HepG2 (cell line): Measurements from ENCODE around the gene ZMYND8. TPM values are rescaled to one million over a fixed set of nuclear protein-coding genes. Genes with fewer than 3 reads are reported as not detected.

Experiments used
- ATF3 ChIP-seq: sonication (generic); formaldehyde crosslinking; IDR thresholded peaks from 2 replicates; pipeline ENCODE4 v1.4.0; 2020; ENCODE audit warnings: missing genetic modification reagents
- ATRX ChIP-seq: sonication (generic); formaldehyde crosslinking; IDR thresholded peaks from 2 replicates; pipeline ENCODE4 v1.4.0; 2020; ENCODE audit warnings: missing genetic modification reagents, borderline replicate concordance
- ELF3 ChIP-seq: IDR thresholded peaks from 2 replicates; pipeline ENCODE4 v1.6.1; 2016; ENCODE audit warnings: missing genetic modification reagents, missing compliant biosample characterization
- FOXK1 ChIP-seq: sonication (generic); formaldehyde crosslinking; IDR thresholded peaks from 2 replicates; pipeline ENCODE4 v1.4.0; 2020; ENCODE audit warnings: low read depth, missing genetic modification reagents, borderline replicate concordance
- HOXD1 ChIP-seq: sonication (generic); formaldehyde crosslinking; IDR thresholded peaks from 2 replicates; pipeline ENCODE4 v1.5.0; 2020; ENCODE audit warnings: missing genetic modification reagents
- ISL2 ChIP-seq: sonication (generic); formaldehyde crosslinking; IDR thresholded peaks from 2 replicates; pipeline ENCODE4 v1.5.0; 2020; ENCODE audit warnings: missing genetic modification reagents
- MAFF ChIP-seq: IDR thresholded peaks from 2 replicates; pipeline ENCODE4 v1.6.1; 2011; ENCODE audit warnings: low read depth, low read length, improper control_type of control experiment
- MAFK ChIP-seq, 2 experiments: IDR thresholded peaks in 1 of 2; conservative IDR thresholded peaks in 1 of 2; 2 replicates each; pipeline ENCODE4 v1.6.1; 2011; ENCODE audit warnings: improper control_type of control experiment in 2 of 2, low read length in 2 of 2
- PPARG ChIP-seq: conservative IDR thresholded peaks from 2 replicates; pipeline ENCODE4 v1.6.1; 2016; ENCODE audit warnings: missing biosample characterization, missing genetic modification reagents
- RFXANK ChIP-seq: IDR thresholded peaks from 2 replicates; pipeline ENCODE4 v1.6.1; 2016
- SIX4 ChIP-seq: sonication (generic); formaldehyde crosslinking; IDR thresholded peaks from 2 replicates; pipeline ENCODE4 v1.4.0; 2020; ENCODE audit warnings: missing genetic modification reagents
- SOX13 ChIP-seq, 3 experiments: fragments of 450-650 bp in 1 of 3; sonication (generic) in 1 of 3; formaldehyde crosslinking in 1 of 3; IDR thresholded peaks in 2 of 3; conservative IDR thresholded peaks in 1 of 3; 2 replicates each; pipeline versions ENCODE4 v1.5.0 to v1.6.1; 2016 to 2020; ENCODE audit warnings: antibody characterized with exemption in 1 of 3, mild to moderate bottlenecking in 1 of 3, missing compliant biosample characterization in 1 of 3, missing genetic modification reagents in 1 of 3, moderate library complexity in 1 of 3
- SOX6 ChIP-seq, 2 experiments: fragments of 450-650 bp in 1 of 2; sonication (generic) in 1 of 2; formaldehyde crosslinking in 1 of 2; IDR thresholded peaks; 2 replicates each; pipeline versions ENCODE4 v1.4.0 to v1.6.1; 2017 to 2020; ENCODE audit warnings: antibody characterized with exemption in 1 of 2, mild to moderate bottlenecking in 1 of 2, missing genetic modification reagents in 1 of 2
- ZBTB14 ChIP-seq: sonication (generic); formaldehyde crosslinking; IDR thresholded peaks from 2 replicates; pipeline ENCODE4 v1.4.0; 2020; ENCODE audit warnings: missing genetic modification reagents
- ZBTB46 ChIP-seq: sonication (generic); formaldehyde crosslinking; IDR thresholded peaks from 2 replicates; pipeline ENCODE4 v1.4.0; 2020; ENCODE audit warnings: mild to moderate bottlenecking, missing genetic modification reagents, borderline replicate concordance
- ZNF563 ChIP-seq: sonication (generic); formaldehyde crosslinking; IDR thresholded peaks from 2 replicates; pipeline ENCODE4 v1.8.0; 2022; ENCODE audit warnings: mild to moderate bottlenecking, moderate library complexity, missing genetic modification reagents
- ZNF772 ChIP-seq: sonication (generic); formaldehyde crosslinking; IDR thresholded peaks from 2 replicates; pipeline ENCODE4 v1.5.0; 2020; ENCODE audit warnings: mild to moderate bottlenecking, missing genetic modification reagents
- polyA plus RNA-seq, 8 experiments: library from polyadenylated mRNA; depleted of rRNA in 3 of 8; stranded (reverse) in 7 of 8; unstranded in 1 of 8; fragments of >200 nt; fragmentation: Illumina TruSeq in 4 of 8; extraction: Trizol in 4 of 8; gene quantifications; 2 replicates each; pipeline versions ENCODE4 v1.2.1 to v1.2.3, GENCODE V29; 2011 to 2016; ENCODE audit warnings: low read depth in 4 of 8, missing spikeins in 1 of 8, mixed read lengths in 1 of 8; ENCODE audit not compliant: insufficient read depth in 1 of 8
- total RNA-seq, 5 experiments: library from RNA; depleted of rRNA; stranded (reverse); fragments of >200 nt; fragmentation: Illumina TruSeq; extraction: Trizol; gene quantifications; 2 replicates each; pipeline ENCODE4 v1.2.3, GENCODE V29; 2016; ENCODE audit warnings: low read depth in 1 of 5
- TF ChIP-seq, protein P1 (sequence below), 2 experiments: sonication (generic) in 1 of 2; formaldehyde crosslinking in 1 of 2; IDR thresholded peaks; 2 replicates each; pipeline versions ENCODE4 v1.5.1 to v1.6.1; 2011 to 2020; ENCODE audit warnings: borderline replicate concordance in 1 of 2, low read depth in 1 of 2, low read length in 1 of 2, mild to moderate bottlenecking in 1 of 2, missing genetic modification reagents in 1 of 2, moderate library complexity in 1 of 2
- TF ChIP-seq, protein P2 (sequence below): sonication (generic); formaldehyde crosslinking; IDR thresholded peaks from 2 replicates; pipeline ENCODE4 v1.4.0; 2020; ENCODE audit warnings: missing genetic modification reagents

Gene ZMYND8
- total and polyA plus RNA-seq, 2 of the 13 experiments (the other 11 are each of a cell fraction or from before 2014, with no cell fraction given) = 53.9 to 84.7 TPM

DNA sequence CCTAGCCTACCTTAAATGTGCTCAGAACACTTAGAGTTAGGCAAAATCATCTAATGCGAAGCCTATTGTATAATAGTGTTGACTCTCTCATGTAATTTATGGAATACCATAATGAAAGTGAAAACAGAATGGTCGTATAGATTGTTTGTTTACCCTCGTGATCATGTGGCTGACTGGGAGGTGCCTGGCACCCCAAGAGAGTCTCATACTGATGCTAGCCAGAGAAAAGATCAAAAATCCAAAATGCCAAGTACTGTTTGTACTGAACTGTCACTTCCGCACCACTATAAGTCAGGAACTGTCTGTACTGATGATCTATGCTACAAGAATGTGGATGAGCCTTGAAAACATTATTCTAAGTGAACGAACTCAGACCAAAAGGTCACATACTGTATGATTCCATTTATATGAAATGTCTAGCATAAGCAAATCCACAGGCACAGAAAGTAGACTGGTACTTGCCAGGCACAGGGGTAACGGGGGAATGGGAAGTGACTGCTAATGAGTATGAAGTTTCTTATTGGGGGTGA is 22.4 kb downstream of the ZMYND8 start (continued):
- TF ChIP-seq ZBTB46 (no peak), ATF3 (peak; percentile 97), ZNF772 (no peak), ZNF563 (CRISPR knock-in tag) (no peak), SOX13 (IDR thresholded peaks at IDR 0.05) (peak; percentile 31; the same call in 1 of the 2 replicates), SOX13 (CRISPR knock-in tag; conservative IDR thresholded peaks at IDR 0.05 in 1 of 2, IDR thresholded peaks at IDR 0.05 in 1 of 2) (peak in 1 of 2 experiments; percentile 84; a peak in 2 of 4 replicates), ISL2 (CRISPR knock-in tag) (peak; percentile 55; the same call in 1 of the 2 replicates), ATRX (CRISPR knock-in tag) (no peak), ZBTB14 (CRISPR knock-in tag) (no peak), SOX6 (IDR thresholded peaks at IDR 0.05) (no peak), SOX6 (CRISPR knock-in tag; IDR thresholded peaks at IDR 0.05) (peak; percentile 86), PPARG (CRISPR knock-in tag) (peak; percentile 89), SIX4 (CRISPR knock-in tag) (peak; percentile 54; the same call in 1 of the 2 replicates), ELF3 (CRISPR knock-in tag) (peak; percentile 96), MAFK (conservative IDR thresholded peaks at IDR 0.05 in 1 of 2, IDR thresholded peaks at IDR 0.05 in 1 of 2; ENCODE audit: low read length in 2 of 2) (peak; percentile 53 to 55; a peak in 3 of 4 replicates), RFXANK (CRISPR knock-in tag) (no peak), HOXD1 (CRISPR knock-in tag) (peak; percentile 83; the same call in 1 of the 2 replicates), FOXK1 (CRISPR knock-in tag) (peak; percentile 96; the same call in 1 of the 2 replicates), MAFF (peak; percentile 62)
- TF ChIP-seq, protein P1, sequence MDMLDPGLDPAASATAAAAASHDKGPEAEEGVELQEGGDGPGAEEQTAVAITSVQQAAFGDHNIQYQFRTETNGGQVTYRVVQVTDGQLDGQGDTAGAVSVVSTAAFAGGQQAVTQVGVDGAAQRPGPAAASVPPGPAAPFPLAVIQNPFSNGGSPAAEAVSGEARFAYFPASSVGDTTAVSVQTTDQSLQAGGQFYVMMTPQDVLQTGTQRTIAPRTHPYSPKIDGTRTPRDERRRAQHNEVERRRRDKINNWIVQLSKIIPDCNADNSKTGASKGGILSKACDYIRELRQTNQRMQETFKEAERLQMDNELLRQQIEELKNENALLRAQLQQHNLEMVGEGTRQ (IDR thresholded peaks at IDR 0.05; ENCODE audit: low read depth, low read length) = peak; percentile 72
- TF ChIP-seq, protein P1 (CRISPR knock-in tag; IDR thresholded peaks at IDR 0.05; ENCODE audit: borderline replicate concordance) = peak; percentile 56; the same call in 1 of the 2 replicates
- TF ChIP-seq, protein P2, sequence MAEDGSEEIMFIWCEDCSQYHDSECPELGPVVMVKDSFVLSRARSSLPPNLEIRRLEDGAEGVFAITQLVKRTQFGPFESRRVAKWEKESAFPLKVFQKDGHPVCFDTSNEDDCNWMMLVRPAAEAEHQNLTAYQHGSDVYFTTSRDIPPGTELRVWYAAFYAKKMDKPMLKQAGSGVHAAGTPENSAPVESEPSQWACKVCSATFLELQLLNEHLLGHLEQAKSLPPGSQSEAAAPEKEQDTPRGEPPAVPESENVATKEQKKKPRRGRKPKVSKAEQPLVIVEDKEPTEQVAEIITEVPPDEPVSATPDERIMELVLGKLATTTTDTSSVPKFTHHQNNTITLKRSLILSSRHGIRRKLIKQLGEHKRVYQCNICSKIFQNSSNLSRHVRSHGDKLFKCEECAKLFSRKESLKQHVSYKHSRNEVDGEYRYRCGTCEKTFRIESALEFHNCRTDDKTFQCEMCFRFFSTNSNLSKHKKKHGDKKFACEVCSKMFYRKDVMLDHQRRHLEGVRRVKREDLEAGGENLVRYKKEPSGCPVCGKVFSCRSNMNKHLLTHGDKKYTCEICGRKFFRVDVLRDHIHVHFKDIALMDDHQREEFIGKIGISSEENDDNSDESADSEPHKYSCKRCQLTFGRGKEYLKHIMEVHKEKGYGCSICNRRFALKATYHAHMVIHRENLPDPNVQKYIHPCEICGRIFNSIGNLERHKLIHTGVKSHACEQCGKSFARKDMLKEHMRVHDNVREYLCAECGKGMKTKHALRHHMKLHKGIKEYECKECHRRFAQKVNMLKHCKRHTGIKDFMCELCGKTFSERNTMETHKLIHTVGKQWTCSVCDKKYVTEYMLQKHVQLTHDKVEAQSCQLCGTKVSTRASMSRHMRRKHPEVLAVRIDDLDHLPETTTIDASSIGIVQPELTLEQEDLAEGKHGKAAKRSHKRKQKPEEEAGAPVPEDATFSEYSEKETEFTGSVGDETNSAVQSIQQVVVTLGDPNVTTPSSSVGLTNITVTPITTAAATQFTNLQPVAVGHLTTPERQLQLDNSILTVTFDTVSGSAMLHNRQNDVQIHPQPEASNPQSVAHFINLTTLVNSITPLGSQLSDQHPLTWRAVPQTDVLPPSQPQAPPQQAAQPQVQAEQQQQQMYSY = no peak
- TF ChIP-seq, all 625 proteins: peak for 163
